Muscle layer of duodenum (tissue), 2 donors: ENCODE results near the gene ACOX3.

Source experiments
- H3K27ac ChIP-seq: one replicate; pipeline ENCODE4 v1.7.0; 2013; ENCODE audit warnings: mild to moderate bottlenecking, low read length
- H3K27me3 ChIP-seq: one replicate; pipeline ENCODE4 v1.7.0; 2013; ENCODE audit warnings: low read depth, mild to moderate bottlenecking, control low read depth, low read length
- H3K36me3 ChIP-seq, 2 donors: one replicate each; pipeline ENCODE4 v1.7.0; 2013; ENCODE audit warnings: low read length in 2 of 2, control low read depth in 1 of 2, mild to moderate bottlenecking in 1 of 2; ENCODE audit not compliant: insufficient read depth in 2 of 2, control insufficient read depth in 1 of 2
- H3K4me1 ChIP-seq, 2 donors: one replicate each; pipeline ENCODE4 v1.7.0; 2013; ENCODE audit warnings: low read length in 2 of 2, mild to moderate bottlenecking in 2 of 2, control low read depth in 1 of 2, moderate library complexity in 1 of 2; ENCODE audit not compliant: insufficient read depth in 2 of 2, control insufficient read depth in 1 of 2
- H3K4me3 ChIP-seq, 2 donors: one replicate each; pipeline ENCODE4 v1.7.0; 2013; ENCODE audit warnings: low read length in 2 of 2, low read depth in 1 of 2, mild to moderate bottlenecking in 1 of 2
- H3K9me3 ChIP-seq, 2 donors: one replicate each; pipeline ENCODE4 v1.7.0; 2013; ENCODE audit warnings: low read length in 2 of 2, control low read depth in 1 of 2, mild to moderate bottlenecking in 1 of 2; ENCODE audit not compliant: control insufficient read depth in 1 of 2
- donor health status: healthy.

Gene ACOX3

GRCh38 chr4:8340781-8341241 lies 99.7 kb downstream of the ACOX3 start:
- Histone ChIP-seq H3K27ac (no peak overlapping the region), H3K4me1 (peaks cover 0 to 13% of the 10 kb centered on the region in 2 donors), H3K4me3 (no peak overlapping the region), H3K9me3 (peaks cover 0 to 3% of the 10 kb centered on the region in 2 donors), H3K27me3 (no peaks in the 10 kb centered on the region), H3K36me3 (no peaks in the 10 kb centered on the region)

GRCh38 chr4:8338351-8338961 lies 102.1 kb downstream of the ACOX3 start:
- H3K4me3 ChIP-seq = no peak overlapping the region
- H3K9me3 ChIP-seq = peaks cover 0 to 3% of the 10 kb centered on the region in 2 donors
- no peaks in the 10 kb centered on the region for H3K36me3 ChIP-seq
- no peaks in the 10 kb centered on the region for H3K27me3 ChIP-seq
- H3K27ac ChIP-seq = no peak overlapping the region
- peaks cover 0 to 13% of the 10 kb centered on the region in 2 donors for H3K4me1 ChIP-seq

GRCh38 chr4:8336412-8337075 lies 104.0 kb downstream of the ACOX3 start:
- Histone ChIP-seq H3K4me3 (no peak overlapping the region), H3K27me3 (no peaks in the 10 kb centered on the region), H3K9me3 (peaks cover 0 to 3% of the 10 kb centered on the region in 2 donors), H3K36me3 (no peaks in the 10 kb centered on the region), H3K4me1 (peaks cover 0 to 4% of the 10 kb centered on the region in 2 donors), H3K27ac (no peak overlapping the region)

DNA sequence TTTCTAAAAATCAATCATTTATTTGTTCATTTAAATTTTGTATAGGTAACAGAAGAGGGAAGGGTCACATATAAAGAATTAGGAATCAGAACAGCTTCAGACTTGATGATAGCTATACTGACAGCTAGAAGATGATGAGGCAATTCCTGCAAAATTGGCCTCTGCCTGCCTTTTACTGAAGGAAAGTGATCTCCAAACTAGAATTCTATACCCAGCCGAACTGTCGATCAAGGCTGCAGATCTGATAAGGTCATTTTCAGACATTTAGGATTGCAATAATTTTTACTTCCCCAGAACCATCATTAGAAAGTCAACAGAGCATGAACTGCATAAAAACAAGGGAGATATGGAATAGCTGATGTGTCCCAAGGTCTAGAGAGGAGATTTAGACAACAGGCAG lies 104.7 kb downstream of the ACOX3 start:
- Histone ChIP-seq H3K36me3 (no peaks in the 10 kb centered on the region), H3K4me3 (no peak overlapping the region), H3K9me3 (peaks cover 0 to 3% of the 10 kb centered on the region in 2 donors), H3K4me1 (no peaks in the 10 kb centered on the region), H3K27me3 (no peaks in the 10 kb centered on the region), H3K27ac (no peak overlapping the region)

GRCh38 chr4:8334786-8335460 lies 105.6 kb downstream of the ACOX3 start:
- Histone ChIP-seq H3K27me3 (no peaks in the 10 kb centered on the region), H3K27ac (no peak overlapping the region), H3K36me3 (no peaks in the 10 kb centered on the region), H3K4me3 (no peak overlapping the region), H3K9me3 (peaks cover 0 to 3% of the 10 kb centered on the region in 2 donors), H3K4me1 (no peaks in the 10 kb centered on the region)

- H3K4me3 ChIP-seq = no peak overlapping the region
- no peaks in the 10 kb centered on the region for H3K4me1 ChIP-seq
- H3K9me3 ChIP-seq = peaks cover 0 to 3% of the 10 kb centered on the region in 2 donors
- no peak overlapping the region for H3K27ac ChIP-seq
- no peaks in the 10 kb centered on the region for H3K36me3 ChIP-seq
- no peaks in the 10 kb centered on the region for H3K27me3 ChIP-seq
Observed at GRCh38 chr4:8333726-8334460, 106.6 kb downstream of the ACOX3 start.

DNA sequence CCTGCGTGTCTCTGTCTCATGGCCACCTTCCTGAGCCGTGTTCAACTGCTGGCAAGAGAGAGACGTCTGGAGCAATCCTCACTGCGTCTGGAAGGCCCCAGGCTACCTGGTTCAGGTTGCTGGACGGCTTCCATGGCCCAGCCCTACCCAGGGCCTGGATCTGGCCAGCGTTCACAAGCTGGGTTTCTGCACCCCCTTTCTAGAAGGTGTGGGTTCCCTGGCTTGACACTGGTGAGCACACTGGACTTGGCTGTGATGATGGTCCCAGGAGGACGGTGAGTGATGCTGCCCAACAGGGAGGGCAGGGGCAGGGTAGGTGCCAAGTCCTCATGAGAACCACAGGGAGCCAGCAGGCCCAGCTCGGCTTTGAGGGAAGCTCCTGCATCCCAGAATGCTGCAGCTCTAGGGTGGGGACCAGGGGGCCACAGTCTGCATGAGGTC lies 107.6 kb downstream of the ACOX3 start:
- peaks cover 0 to 3% of the 10 kb centered on the region in 2 donors for H3K9me3 ChIP-seq
- H3K27ac ChIP-seq = no peak overlapping the region
- no peaks in the 10 kb centered on the region for H3K4me1 ChIP-seq
- H3K36me3 ChIP-seq = no peaks in the 10 kb centered on the region
- H3K4me3 ChIP-seq = no peak overlapping the region
- H3K27me3 ChIP-seq = no peaks in the 10 kb centered on the region

- Histone ChIP-seq H3K9me3 (peaks cover 0 to 3% of the 10 kb centered on the region in 2 donors), H3K4me3 (no peak overlapping the region), H3K36me3 (no peaks in the 10 kb centered on the region), H3K4me1 (no peaks in the 10 kb centered on the region), H3K27ac (no peak overlapping the region), H3K27me3 (no peaks in the 10 kb centered on the region)
Observed at GRCh38 chr4:8332038-8332857, 108.3 kb downstream of the ACOX3 start.

GRCh38 chr4:8331575-8331955 lies 109.0 kb downstream of the ACOX3 start:
- Histone ChIP-seq H3K36me3 (no peaks in the 10 kb centered on the region), H3K4me1 (no peaks in the 10 kb centered on the region), H3K27me3 (no peaks in the 10 kb centered on the region), H3K9me3 (peaks cover 0 to 8% of the 10 kb centered on the region in 2 donors), H3K4me3 (no peak overlapping the region), H3K27ac (no peak overlapping the region)

DNA sequence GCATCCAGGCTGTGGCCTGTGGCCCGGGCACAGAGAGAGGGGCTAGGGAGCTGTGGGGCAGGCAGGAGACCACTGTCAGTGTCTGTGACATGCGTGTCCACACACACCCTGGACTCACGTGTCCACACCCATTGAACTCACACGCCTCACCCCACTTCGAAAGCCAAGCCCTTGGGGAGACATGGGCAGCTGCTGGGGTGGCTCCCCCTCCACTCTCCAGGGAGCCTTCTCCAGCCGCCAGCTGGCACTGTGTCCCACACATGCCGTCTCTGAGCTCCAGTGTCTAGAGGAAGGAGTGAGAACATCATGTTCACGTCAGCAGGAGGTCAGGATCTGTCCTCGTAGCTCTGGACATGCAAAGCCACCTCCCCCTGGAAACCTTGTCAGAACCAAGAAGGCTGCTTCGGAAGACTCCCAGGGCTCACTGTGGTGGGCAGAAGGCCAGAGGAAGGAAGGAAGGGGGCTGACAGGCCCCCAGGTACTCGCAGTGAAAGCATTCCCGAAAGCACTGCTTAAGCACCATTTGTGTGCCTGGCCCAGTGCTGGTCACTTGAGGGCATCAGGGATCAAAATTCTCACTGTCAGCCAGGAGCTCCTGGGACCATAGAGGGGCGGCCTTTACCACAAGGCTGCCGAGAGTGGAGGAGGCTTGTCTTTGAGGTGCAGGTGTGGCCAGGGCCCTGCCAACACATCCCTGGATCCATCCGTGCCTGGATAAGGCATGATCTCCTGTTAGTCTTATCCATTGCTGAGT lies 109.5 kb downstream of the ACOX3 start:
- Histone ChIP-seq H3K4me1 (no peaks in the 10 kb centered on the region), H3K27me3 (no peaks in the 10 kb centered on the region), H3K9me3 (peaks cover 0 to 11% of the 10 kb centered on the region in 2 donors), H3K36me3 (no peaks in the 10 kb centered on the region), H3K4me3 (no peak overlapping the region), H3K27ac (no peak overlapping the region)
